DMS153 (cell line): Measurements from ENCODE around the gene SLC25A6.
"Not testable (repeated sequence)": the region's sequence is repeated elsewhere in the genome, so short reads cannot be mapped to it uniquely, and the experiment has no call there.

Experiments
- DNase-seq: peaks from one replicate; lab custom pipeline; 2025; lab: John Stamatoyannopoulos, UW

The SLC25A6 gene

GRCh38 chrX:1354036-1355019, 37.6 kb downstream of the SLC25A6 start:
- no peak for DNase-seq

GRCh38 chrX:1351981-1352714, 39.8 kb downstream of the SLC25A6 start:
- DNase-seq, result no peak

- DNase-seq, result not testable (repeated sequence)
Measured at GRCh38 chrX:1349606-1350005, 42.3 kb downstream of the SLC25A6 start.

GRCh38 chrX:1341545-1342184, 50.2 kb downstream of the SLC25A6 start:
- DNase-seq, result no peak

GRCh38 chrX:1336948-1337779, 54.7 kb downstream of the SLC25A6 start:
- DNase-seq, result no peak

GRCh38 chrX:1336331-1336943, 55.5 kb downstream of the SLC25A6 start, which contains the start of gene IL3RA:
Gene IL3RA, plus strand, starts transcription at chrX:1336785. Its CDS starts 4,981 bp downstream, at chrX:1341766.
- DNase-seq, result no peak
